HG03442 (cell line): Measurements from ENCODE around the gene ZNF322.

Source experiments
- ATAC-seq: cut with Tn5 transposase; IDR thresholded peaks from one replicate; pipeline ENCODE4 v1.9.1; 2021; ENCODE audit warnings: mild to moderate bottlenecking, moderate library complexity; ENCODE audit not compliant: unreplicated experiment

ZNF322 gene

GRCh38 chr6:26613689-26614683, 45.6 kb downstream of the ZNF322 start:
- ATAC-seq, result no peak

GRCh38 chr6:26613201-26613600, 46.3 kb downstream of the ZNF322 start:
- no peak for ATAC-seq

- no peak for ATAC-seq
Observed at GRCh38 chr6:26611599-26611998, 47.9 kb downstream of the ZNF322 start.

- no peak for ATAC-seq
Observed at GRCh38 chr6:26609463-26609862, 50.1 kb downstream of the ZNF322 start.

GRCh38 chr6:26607434-26608230, 51.9 kb downstream of the ZNF322 start:
- peak; percentile 73 for ATAC-seq

DNA sequence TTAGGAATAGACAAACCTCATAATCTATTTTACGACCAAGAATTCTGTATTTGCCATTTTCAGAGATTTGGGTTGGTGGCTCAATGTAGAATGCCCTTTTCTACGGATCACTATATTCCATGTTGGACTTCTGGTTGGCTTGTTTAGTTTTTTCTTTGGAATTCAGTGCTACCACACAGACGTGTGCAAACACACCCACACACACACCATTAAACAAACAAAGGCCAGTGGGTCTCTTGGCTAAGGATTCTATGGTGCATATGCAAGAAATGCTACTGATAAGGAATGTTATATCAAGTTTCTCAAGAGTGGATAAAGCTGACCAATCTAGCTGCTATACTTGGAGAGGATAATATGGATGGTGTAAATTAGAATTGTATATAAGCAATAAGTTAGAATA, 54.7 kb downstream of the ZNF322 start:
- ATAC-seq, result no peak

- no peak for ATAC-seq
Observed at GRCh38 chr6:26604026-26604425, 55.5 kb downstream of the ZNF322 start.

DNA sequence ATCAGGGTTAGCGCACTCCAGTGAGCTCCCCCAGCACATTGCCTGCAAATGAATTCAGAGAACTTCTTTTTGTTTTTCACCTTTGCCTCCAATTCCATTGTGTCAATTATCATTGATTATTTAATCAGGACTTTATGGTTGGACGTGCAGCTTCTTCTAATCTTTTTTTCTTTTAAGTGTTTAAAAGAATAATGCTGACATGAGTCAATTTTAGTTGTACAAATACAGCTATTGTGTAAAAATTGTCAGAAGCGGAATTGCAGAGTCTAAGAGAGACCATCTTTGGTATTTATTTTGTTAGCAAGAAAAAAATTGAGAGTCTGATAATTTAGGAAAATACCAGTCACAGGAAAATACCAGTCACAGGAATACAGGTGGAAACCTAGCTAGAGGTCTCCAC, 57.3 kb downstream of the ZNF322 start:
- ATAC-seq, result no peak

DNA sequence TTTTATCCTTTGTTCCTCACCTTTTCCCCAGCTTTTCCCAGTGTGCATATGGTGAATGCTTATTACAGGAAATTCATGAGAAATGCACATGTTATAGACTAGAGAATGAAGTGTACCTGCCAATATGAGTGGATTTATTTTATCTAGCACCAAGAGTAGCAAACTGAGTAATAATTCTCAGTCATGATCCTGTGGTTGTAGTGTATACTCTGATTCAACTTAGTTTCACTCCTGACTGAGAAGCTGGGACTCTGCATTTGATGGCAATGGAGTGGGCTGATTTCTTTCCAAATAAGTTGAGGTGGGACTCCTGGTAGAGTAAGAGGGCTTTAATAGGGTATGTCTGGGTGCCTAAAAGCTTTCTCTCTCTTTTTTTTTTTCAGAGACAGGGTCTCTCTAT, 58.8 kb downstream of the ZNF322 start:
- no peak for ATAC-seq

DNA sequence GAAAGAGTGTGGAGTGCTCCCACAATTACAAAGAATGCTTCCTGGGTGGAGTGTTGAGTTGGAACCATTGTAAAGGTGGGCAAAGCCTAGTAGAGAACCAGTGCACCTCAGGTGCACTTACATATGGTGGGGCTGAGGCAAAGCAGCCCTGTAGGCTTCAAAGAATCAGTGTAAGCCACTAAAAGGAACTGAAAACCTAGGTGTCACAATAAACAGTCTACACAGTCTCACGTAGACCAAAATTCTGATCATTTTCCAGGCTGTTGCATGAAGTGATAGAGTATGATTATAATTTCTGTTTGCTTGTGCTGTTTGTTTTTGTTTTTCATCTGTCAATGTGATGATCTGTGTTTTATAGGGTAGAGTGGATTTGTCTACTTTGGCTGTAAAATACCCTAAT, 60.0 kb downstream of the ZNF322 start:
- ATAC-seq, result no peak

DNA sequence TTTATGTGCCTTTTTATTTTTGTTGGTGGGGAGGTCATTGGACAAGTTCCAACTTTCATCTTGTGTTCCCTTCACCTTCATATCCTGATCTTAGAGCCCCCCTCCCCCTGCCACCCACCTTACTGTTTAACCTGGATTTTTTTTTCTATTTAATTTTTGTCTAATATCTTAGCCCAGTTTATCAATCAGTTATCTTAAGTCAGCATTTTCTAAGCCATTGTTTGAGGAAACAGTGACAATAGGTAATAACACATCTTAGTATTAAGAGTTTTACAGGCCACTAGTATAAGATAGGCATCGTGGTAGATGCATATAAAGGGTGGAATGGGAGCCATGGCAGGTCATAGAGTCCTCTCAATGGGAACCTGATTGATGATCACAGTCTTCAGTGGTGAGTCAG, 60.4 kb downstream of the ZNF322 start:
- ATAC-seq, result no peak

GRCh38 chr6:26598267-26598666, 61.3 kb downstream of the ZNF322 start:
- ATAC-seq, result no peak

DNA sequence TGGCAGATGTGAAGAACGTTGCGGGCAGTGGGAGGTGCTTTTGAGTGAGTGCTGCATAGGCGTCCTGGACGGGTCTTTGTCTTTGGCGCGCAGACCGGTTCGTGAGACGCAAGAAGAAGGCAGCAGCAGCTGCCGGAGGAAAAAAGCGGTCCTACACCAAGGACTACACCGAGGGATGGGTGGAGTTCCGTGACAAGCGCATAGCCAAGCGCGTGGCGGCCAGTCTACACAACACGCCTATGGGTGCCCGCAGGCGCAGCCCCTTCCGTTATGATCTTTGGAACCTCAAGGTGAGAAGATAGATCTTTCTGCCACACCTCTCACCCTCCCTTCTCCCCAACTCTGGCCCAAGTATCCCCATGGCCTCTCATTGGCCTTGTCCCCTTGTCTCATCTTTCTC, 61.7 kb downstream of the ZNF322 start:
- ATAC-seq, result no peak

DNA sequence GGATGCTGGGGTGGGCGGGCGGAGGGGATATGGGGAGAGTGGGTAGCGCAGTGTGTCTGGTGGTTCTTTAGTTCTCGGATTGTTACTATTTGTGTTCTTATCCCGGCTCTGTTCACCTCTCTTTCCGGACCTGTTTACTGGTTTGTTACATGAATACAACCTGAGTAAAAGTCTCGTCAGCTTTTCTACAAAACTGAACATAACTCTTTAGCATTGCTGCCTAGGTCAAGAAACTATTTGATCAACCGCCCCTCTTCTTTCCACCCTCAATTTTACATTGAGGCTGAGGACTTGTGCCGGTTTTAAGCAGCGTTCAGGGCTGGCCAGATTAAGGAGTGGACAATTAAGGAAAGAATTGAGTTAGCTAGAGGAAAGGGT, 62.2 kb downstream of the ZNF322 start:
- no peak for ATAC-seq

GRCh38 chr6:26596579-26597388, 62.8 kb downstream of the ZNF322 start, which contains the start of gene ABT1:
ABT1 (plus strand) TSS chr6:26596953; CDS start chr6:26596983, 30 bp downstream.
- peak; percentile 75 for ATAC-seq

- peak; percentile 52 for ATAC-seq
Observed at GRCh38 chr6:26595669-26596269, 63.8 kb downstream of the ZNF322 start.

DNA sequence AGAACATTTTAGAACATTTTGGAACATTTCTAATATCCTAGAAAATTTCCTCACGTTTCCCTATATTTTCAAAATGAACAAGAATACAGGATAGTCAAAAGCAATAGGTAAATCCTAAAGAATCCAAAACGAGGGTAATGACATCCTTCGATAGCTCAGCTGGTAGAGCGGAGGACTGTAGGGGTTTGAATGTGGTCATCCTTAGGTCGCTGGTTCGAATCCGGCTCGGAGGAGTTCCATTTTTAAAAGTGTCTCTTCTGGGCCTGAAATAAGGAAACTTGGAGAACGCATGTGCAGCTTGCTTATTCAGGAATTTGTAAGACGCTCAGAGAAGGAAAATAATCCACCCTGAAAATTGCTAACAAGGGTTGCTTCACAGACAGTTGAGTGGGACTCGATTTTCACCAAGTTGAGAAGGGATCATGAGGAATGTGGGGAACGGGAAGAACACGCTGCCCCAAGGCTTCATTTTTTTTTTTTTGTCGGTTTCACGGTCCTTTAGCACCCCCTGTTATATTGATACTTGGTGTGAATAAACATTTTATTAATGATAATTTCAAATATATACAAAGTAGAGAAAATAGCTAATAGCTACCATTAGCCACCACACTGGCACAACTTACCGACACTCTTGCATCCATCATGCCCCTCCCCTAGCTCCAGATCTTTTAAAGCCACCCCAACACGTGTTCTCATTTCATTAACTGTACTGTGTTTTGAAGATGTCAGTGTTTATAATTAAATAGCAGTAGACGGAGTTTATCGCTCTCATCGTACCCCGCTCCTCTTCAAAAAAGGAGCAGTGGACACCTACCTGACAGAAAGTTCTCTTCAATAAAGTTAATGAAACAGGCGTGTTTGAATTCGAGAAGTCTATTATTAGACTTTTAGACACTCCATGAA, 64.6 kb downstream of the ZNF322 start:
- no peak for ATAC-seq

DNA sequence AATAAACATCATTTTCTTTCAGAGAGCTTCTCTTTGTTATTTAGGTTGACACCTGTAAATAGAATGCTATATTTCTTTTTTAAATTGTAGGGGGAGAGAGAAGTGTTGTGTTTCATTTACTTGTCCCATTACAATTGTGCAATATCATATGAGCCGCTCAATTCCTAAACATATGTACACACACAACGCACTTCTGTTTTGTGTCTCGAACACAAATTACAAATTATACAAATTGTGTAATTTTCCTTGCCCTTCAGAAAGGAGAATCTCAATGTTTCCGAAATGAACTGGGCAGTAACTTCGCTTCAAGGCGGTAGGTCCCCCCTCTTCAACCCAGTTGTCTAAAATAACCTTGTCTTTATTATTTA, 65.4 kb downstream of the ZNF322 start:
- ATAC-seq, result no peak

GRCh38 chr6:26593278-26594130, 66.0 kb downstream of the ZNF322 start:
- no peak for ATAC-seq
